Islet of Langerhans (tissue), 1 donor: Measurements from ENCODE around the gene TMEM167A.
A peak's percentile ranks its signal among the peaks of the same experiment; 100 is the strongest.
"Not testable (repeated sequence)": the region's sequence is repeated elsewhere in the genome, so short reads cannot be mapped to it uniquely, and the experiment has no call there.

Source experiments
- FAIRE-seq: peaks from one replicate; lab custom pipeline; 2011; peaks lifted over from hg19 to GRCh38; lab: Jason Lieb, UNC

The TMEM167A gene

DNA sequence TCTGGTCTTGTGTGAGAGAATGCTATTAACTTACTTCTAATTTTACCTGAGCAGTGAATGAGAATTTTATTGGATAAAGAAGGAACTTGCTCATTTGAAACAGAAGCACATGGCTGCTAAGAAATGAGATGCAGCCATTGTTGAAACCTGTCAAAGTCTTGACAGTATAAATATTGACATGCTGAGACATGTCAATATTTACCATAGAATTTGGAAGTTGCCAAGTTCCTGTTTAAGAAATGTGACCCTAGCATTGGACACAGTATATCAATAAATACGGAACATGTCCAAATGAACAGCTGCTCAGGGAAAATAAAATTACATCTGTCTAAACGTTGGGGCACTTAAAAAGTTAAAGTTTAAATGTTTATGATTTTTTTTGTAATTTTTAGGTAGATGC, 7.9 kb upstream of the TMEM167A start:
- no peak for FAIRE-seq

DNA sequence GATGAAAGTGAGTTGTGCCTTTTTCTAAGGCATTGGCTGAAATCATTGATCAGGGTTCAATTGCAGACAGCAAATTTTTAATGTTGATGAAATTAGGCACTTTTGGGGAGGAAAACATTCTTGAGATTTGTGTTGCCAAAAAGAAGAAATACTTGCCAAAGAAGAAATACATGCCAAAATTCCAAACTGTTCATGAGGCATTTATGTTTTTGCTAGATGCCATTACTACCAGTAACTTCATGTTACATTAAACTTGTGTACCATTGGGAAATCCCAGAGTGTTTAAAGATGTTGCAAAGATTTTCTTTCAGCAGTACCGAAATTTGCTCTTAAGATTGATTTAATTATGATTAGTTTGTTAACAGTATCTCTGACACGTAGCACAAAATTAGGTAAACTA, 7.1 kb upstream of the TMEM167A start:
- no peak for FAIRE-seq

DNA sequence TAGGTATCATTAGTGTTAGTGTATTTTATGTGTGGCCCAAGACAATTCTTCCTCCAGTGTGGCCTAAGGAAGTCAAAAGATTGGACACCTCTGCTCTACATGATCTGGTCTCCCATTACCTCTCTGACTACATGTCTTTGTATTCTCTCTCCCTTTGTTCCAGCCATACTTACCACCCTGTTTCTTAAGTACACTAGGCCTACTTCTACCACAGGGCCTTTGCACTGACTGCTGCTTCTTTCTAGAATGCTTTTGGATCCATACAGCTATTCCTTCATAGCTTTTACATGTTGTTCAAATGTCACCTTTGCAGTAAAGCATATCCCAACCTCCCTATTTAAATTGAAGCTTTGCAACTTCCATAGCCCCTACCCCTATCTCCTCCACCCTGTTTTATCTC, 5.6 kb upstream of the TMEM167A start:
- FAIRE-seq: no peak

DNA sequence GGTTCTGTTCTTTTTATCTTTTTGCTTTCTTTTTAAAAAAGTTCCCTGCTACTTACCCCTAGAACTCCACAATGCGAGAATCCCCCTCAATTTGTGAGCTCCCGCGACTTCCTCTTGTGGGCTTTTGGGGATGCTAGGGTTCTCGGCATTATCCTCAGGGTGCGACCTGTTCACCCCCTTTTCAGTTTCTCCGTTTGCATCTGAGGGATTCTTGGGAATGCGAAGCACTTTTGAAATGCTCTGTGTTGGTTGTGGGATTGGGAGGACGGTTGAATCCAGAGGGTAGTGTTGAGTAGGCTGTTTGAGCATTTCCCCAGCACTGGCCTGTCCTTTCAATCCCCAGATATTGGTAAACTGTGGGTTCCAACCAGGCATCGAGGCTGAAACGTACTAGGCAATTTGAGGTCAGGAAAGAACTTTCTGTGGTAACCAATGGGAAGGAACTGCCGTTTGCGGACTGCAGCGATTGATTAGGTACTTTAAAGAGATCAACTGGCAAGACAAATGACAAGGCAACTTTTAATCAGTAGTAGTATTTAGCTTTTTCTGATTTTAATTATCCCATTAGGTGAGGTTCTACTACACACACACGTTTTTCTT, 568 bp upstream of the TMEM167A start:
- peak; percentile 56 for FAIRE-seq

DNA sequence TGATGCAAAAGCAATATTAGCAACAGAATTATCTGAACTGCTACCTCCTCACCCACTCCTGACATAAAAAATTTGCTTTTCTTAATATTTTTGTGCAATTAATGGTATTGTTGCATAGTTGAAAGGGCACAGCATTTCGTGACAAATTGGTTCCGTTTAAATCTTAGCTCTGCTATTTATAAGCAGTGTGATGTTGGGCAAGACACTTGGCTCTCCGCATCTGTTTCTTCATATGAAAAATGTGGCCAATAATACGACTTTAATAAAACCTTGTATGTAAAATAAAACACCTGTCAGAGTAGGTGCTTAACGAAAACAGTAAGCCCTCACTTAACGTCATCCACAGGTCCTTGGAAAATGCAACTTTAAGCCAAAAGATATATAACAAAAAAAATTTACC, 4.2 kb downstream of the TMEM167A start:
- FAIRE-seq: no peak

DNA sequence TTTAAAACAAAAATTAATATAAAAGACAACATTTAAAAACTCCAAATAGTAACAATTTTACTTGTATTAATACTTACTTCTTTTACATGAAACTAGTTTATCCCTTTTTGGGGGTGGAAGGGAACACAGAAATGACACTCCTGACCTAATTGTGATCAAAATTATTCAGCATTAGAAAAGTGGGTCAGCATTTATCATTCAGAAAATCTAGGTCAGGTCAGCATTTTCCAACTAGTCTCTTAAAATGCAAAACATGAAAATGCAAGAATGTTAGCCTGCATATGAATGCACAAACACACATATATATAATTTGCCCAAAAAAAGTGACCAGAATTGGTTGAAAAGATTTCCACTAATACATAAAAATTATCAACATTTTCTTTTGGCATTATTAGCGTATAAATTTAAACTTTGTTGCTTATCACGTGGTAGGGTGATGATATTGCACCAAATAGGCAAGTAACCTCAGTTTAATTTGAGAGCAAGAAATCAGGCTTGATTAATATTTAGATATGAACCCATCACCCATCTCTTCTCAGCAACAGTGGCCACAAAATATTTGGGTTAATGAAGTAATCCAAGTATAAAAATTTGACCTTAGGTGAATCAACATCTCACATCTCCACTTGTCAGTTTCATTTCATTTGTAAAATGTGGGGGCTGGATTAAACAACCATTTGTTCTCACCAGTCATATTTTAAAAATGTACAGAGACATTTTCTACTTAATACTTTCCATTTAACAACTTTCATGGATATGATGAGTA, 5.7 kb downstream of the TMEM167A start:
- FAIRE-seq: peak; percentile 27

DNA sequence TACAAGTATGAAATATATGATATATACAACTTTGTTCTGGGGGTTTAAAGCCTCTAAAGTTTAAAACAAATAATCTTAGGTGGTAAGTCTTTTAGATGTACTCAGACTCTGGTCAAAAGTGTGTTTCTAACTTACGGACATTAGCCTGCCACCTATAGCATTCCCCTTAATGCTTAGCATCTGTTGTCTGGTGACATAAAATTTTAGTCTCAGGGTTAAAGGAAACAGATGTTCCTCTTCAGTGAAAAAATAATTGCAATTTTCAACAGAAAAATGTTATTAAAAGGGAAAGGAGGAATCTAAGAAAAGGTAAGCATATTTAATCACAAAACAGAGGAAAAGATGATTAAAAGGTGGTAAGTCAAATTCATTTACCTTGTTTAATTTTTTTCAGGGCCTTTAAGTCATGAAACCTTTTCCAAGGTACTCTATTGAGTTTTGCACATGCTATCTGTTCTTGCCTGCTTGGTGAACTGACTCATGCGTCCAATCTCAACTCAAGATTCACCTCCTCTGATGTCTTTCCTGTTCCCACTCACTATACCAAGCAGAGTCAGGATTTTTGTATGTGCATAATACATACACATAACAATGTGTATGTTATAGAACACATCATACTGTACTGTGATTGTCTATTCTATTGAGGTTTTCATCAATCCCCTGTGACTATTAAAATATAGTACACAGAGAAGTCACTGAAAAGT, 7.9 kb downstream of the TMEM167A start:
- FAIRE-seq: no peak

DNA sequence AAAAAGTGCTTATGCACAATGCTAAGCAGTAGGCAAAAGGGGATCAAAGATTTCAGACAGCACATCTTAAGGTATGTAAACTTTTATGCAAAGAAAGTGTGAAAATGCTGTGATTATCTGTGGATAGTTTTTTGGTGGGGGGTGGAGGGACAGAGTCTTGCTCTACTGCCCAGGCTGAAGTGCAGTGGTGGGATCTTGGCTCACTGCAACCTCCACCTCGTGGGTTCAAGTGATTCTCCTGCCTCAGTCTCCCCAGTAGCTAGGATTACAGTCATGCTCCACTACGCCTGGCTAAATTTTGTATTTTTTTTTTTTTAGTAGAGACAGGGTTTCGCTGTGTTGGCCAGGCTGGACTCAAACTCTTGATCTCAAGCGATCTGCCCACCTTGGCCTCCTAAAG, 9.8 kb downstream of the TMEM167A start:
- FAIRE-seq: not testable (repeated sequence)

DNA sequence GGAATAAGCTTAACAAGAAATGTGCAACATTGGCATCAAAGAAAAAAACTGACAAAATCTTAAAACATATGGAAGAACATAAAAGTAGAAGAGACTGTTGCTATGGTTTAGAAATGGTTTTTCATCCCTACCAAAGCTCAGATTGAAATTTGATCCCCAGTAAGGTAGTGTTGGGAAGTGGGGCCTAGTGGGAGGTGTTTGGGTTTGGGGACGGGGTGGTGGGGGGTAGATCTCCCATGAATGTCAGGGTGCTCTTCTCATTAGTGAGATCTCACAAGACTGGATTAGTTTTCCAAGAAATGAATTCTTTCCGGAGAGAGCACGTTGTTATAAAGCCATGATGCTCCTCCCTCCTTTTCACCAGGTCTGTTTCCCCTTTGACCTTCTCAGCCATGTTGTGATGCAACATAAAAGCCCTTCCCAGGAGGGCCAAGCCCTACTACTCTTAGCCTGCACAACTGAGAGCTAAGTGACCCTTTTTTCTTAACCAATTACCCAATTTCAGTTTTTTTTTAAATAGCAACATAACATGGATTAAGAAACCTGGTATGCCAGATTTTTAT, 10.6 kb downstream of the TMEM167A start:
- no peak for FAIRE-seq

DNA sequence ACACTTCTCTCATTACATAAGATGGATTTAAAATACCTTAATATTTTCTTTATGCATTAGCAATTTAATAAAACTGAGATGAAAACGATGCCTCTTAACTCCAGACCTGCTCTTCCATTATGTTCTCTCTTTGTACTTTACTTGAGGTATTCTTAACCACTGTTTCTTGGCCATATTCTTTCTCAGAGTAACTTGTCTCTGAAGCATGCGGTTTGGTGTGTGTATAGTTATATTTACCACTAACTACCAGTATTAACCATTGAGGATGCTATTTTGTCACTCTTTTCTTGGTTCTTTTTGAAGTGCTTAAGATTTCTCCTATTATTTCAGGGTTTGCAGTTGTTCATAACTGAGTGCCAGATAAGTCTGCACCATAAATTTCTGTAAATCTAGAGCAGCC, 17.9 kb downstream of the TMEM167A start:
- FAIRE-seq: no peak

DNA sequence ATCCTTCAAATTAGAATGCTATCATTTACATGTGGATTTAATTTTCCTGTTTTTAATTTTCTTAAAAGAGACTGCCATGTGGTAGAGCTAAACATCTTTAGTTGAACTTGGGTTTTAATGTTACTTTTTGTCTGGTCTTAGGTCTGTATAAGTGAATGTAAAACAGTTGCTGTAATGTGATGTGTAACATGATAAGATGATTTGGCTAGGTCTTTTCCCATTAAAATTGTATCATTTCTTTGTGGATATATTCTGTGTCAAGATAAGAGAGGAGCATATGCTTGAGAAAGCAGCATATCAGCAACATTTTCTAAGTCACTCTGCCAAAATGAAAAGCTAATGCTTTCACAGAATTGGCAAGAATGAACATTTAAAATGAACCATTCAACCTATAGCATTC, 18.5 kb downstream of the TMEM167A start:
- no peak for FAIRE-seq

DNA sequence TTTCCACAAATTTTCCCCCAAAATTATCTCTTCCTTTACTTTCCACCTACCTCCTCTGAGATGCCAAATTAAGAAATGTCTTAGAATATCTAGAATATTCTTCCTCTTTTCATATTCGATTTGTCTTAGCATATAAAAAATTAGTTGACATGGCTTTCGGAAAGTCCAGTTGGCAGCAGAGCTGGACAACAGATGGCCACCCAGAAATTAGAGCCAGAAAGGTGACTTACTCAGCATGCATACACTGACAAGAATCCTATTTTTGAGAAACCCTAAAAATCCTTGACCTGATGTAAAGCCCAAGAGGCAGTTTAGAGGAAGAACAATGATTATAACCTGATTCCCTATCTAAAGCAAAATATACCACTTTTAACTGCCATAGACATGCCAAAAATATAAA, 22.0 kb downstream of the TMEM167A start:
- FAIRE-seq: no peak

DNA sequence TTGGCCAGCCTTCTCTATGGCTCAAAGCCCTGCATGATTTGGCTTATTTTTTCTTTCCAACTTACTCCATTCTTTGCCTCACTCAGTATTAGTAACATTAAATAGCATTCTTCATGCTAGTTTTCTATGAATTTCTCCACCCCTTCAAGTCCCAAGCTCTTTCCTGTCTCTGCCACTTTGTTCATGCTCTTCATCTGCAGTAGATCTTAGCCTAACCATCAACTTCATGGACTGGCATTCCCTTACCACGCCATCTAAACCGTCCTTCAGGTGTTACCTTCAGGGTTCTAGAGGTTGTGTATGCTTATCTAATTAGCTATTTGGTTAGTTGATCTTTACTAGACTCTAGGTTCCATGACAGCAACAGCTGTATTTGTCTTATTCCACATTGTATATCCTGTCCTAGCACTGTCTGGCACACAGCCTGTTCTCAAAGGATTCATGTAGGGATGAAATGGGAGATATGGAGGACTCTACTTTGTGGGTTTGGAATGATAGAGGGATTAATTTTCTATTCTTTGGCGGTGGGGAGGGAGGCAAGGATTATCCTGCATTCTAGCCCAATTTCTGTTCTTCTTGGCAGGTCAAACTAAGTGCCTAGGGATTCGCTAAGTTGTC, 26.4 kb downstream of the TMEM167A start:
- FAIRE-seq: no peak

DNA sequence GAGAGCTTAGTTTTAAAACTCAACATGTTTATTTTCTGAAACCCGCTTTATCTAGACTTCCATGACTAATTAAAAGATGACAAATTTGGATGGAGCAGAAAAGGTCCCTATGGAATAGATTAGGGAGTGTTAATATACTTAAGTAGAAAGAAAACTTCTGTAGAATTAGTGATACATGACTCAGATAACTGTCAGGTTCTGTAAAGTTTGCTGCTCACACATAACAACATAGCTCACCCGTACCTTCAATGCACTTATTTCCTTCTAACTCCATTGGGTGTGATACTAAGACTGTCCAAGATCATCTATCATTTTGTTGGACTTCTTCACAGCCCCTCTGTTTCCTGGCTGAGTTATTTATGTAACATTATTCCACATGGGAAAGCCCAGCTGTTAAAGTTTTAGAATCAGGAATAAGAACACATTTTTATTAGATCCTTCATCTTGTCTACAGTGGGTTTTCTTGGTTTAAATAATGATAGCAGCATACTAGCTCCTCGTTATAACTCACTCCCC, 27.8 kb downstream of the TMEM167A start:
- no peak for FAIRE-seq

DNA sequence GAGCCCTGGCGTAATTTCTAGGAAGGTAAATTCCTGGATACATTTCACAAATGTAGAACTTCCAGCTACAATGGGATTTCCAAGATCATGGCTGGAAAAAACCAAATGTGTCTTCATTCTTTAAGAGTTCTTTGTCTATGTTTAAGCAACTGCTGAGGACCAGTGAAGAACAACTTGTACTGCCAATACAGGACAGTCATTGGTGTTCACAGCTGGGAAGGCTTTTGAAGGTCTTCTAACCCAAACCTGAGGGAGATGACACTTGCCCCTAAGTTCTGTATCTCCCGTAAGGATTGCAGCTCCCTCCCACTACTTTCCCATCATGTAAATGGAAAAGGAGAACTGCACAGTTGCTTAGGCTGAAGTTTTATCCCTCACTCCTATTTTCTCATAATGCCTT, 28.4 kb downstream of the TMEM167A start:
- no peak for FAIRE-seq

DNA sequence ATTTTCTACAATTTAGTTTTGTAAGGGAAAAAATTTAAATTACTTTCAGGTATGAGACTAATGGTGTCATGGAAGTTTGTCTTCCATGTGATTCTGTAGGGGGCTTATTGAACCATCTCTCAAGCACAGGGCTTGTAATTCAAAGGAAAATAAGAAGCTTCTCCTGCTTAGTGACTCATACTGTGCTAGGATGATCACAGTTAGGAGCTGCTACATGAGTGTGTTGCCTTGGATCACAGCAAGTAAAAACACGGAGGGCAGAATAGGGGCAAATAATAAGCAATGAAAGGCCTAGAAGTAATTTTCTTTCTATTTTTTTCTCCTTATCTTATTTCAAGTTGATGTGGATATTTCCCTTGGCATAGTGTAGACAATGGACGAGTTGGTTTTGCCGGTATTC, 28.9 kb downstream of the TMEM167A start:
- no peak for FAIRE-seq

DNA sequence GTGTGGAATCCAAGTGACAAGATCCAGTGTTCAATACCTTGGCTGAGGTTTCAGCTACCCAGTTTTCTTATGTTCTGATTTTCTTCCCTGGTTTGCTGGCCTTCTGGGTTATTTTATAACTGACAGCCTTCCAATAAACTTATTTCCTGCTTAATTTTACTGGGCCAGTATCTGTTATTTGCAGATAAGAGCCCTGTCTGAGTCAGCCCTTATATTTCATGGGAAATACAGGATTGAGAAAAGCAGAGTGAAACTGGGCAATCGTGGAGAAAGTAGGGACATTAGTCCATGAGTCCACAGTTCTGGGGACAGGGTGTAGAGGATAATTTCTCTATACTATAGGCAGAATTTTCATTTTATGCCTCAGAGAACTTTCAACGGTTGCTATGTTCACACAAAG, 32.3 kb downstream of the TMEM167A start:
- FAIRE-seq: no peak

DNA sequence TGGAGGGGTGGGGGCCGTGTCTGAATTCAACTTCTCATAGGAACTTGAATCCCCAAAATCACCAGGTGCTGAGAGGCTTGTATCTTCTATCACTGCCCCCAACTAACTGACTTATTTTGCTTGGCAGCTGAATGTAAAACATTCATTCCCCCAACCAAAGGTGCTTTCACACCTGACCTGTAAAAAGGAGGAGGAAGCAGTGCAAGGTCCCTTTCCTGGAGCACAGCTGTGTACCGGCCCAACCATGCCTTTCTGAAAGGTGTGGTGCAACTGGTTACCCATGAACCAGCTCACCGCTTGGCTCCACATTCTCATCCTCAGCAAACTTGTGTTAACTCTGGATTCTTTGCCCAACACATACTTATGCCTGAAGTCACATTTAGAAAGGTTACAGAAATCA, 34.7 kb downstream of the TMEM167A start:
- FAIRE-seq: no peak

DNA sequence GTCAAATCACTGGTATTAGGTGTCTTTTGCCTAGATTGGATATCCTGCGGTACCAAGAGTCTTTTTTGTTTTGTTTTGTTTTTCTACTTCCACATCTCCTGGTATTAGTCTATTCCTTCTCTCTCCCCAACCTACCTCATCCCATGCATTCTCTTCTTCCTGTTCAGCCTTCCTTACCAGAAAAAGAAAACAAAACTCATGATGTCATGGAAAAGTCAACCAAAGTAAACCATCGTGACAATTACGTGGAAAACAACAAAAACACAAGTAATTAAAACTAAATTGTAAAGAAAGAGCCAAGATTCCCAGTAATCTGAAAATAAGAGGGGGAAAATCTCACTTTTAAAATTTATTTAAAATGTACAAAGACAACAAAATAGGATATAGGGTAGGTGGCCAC, 38.3 kb downstream of the TMEM167A start:
- no peak for FAIRE-seq

DNA sequence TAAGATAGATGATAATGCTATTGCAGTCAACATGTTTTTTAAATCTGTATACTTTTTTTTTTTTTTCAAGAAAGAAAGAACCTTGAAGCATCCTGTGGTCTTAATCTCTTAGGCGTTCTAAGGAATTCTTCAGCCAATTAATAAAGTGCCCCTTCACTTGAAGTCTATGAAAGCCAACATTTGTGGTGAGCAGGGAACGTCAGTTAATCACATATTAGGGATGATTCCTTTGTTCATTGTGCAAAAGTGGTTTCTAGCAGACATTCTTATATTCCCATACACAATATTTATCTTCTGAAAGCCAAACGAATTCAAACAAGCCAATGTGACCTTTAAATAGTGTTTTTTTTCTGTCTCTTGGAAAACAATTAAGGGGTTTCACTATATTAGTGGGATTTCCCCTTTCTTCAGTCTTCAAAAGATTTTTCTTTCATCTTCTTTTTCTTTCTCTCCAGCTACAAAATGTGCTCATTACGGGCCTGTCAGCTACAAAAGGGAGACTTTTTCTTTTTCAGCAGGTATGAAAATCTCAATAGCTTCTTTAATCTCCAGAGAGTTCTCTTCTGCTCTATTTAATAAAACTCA, 40.1 kb downstream of the TMEM167A start:
- no peak for FAIRE-seq

DNA sequence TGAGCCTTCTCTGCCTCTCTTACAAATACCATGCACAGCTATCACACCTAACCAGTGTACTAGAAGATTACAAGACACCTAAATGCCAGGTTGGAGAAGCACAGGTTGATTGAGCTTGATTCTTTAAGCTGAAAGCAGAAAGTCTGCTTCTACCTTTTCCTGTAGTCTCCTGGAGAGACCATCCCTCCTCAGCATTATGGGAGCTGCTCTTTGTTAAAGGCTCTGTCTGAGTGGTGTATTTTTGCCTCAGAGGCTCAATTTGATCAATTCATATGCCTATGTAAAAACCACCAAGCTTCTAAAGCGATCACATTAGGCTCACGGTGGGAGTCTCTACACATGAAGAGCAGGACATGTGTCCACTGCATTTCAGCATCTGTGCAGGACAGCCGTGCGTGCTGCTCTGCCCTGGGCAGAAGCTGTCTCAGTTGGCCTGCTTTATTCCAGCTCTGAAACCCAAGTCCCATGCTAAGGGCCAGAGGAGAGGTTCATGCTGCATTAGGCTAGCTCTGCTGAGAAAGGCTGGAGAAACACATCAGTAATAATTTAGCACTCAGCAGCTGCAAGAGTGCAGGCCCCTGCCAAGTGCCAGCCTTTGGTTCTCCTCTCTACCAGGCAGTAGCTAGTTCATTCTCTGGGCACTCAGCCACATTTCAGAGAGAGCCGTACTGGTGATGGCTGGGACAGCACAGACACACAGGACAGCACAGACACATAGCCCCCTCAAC, 41.7 kb downstream of the TMEM167A start:
- FAIRE-seq: no peak
